ENCODE data around the gene NRG3.
A peak's percentile ranks its signal among the peaks of the same experiment; 100 is the strongest.

The NRG3 gene

GRCh38 chr10:82075605-82076004, 200.6 kb downstream of the NRG3 start:
- DNase-seq, result no peak
- no peak overlapping the region for H3K4me3 ChIP-seq (ENCODE audit: low read depth, low read length)
- TF ChIP-seq, protein P1, sequence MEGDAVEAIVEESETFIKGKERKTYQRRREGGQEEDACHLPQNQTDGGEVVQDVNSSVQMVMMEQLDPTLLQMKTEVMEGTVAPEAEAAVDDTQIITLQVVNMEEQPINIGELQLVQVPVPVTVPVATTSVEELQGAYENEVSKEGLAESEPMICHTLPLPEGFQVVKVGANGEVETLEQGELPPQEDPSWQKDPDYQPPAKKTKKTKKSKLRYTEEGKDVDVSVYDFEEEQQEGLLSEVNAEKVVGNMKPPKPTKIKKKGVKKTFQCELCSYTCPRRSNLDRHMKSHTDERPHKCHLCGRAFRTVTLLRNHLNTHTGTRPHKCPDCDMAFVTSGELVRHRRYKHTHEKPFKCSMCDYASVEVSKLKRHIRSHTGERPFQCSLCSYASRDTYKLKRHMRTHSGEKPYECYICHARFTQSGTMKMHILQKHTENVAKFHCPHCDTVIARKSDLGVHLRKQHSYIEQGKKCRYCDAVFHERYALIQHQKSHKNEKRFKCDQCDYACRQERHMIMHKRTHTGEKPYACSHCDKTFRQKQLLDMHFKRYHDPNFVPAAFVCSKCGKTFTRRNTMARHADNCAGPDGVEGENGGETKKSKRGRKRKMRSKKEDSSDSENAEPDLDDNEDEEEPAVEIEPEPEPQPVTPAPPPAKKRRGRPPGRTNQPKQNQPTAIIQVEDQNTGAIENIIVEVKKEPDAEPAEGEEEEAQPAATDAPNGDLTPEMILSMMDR (IDR thresholded peaks at IDR 0.05; ENCODE audit: low read depth, low read length), result no peak
- H3K36me3 ChIP-seq, result no peaks in the 10 kb centered on the region
- H3K9me3 ChIP-seq, result no peaks in the 10 kb centered on the region
- 0 out of 2 replicates have a peak, but pooled peaks cover 3% of the 10 kb centered on the region for H3K4me1 ChIP-seq
- H3K27me3 ChIP-seq, result no peaks in the 10 kb centered on the region

- DNase-seq, result no peak
- H3K9me3 ChIP-seq, result no peaks in the 10 kb centered on the region
- H3K4me1 ChIP-seq, result no peaks in the 10 kb centered on the region
- no peak overlapping the region for H3K4me3 ChIP-seq (ENCODE audit: low read depth, low read length)
- no peaks in the 10 kb centered on the region for H3K27me3 ChIP-seq
- no peaks in the 10 kb centered on the region for H3K36me3 ChIP-seq
- TF ChIP-seq, protein P1 (IDR thresholded peaks at IDR 0.05; ENCODE audit: low read depth, low read length), result no peak
Observed at GRCh38 chr10:82084496-82084895, 209.5 kb downstream of the NRG3 start.

DNA sequence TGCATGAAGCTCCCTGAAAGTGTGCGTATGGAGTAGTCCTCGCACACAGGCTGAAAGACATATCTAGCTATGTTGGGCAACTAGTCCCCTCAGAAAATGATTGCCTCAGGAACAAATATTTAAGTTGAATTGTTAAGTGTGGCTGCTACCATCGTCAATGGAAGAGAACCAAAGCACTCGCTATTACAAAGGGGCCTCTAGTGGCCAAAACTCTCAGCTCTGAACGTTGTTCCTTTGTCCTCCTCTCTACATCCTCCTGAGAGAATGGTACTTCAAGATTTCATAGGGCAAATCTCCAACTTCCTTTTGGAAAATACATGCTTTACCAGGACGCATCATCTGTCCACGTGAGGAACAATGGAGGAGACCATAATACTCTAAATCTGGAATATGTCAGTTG, 209.9 kb downstream of the NRG3 start:
- Histone ChIP-seq H3K4me3 (ENCODE audit: low read depth, low read length) (no peak overlapping the region), H3K4me1 (no peaks in the 10 kb centered on the region), H3K27me3 (no peaks in the 10 kb centered on the region), H3K36me3 (no peaks in the 10 kb centered on the region), H3K9me3 (no peaks in the 10 kb centered on the region)
- TF ChIP-seq, protein P1 (IDR thresholded peaks at IDR 0.05; ENCODE audit: low read depth, low read length), result peak; percentile 33
- no peak for DNase-seq

- H3K4me3 ChIP-seq (ENCODE audit: low read depth, low read length), result no peak overlapping the region
- no peaks in the 10 kb centered on the region for H3K4me1 ChIP-seq
- peak; percentile 8 for DNase-seq
- TF ChIP-seq, protein P1 (IDR thresholded peaks at IDR 0.05; ENCODE audit: low read depth, low read length), result peak; percentile 16; the same call in 1 of the 2 replicates
- no peaks in the 10 kb centered on the region for H3K36me3 ChIP-seq
- no peaks in the 10 kb centered on the region for H3K9me3 ChIP-seq
- H3K27me3 ChIP-seq, result no peaks in the 10 kb centered on the region
Observed at GRCh38 chr10:82089327-82089726, 214.3 kb downstream of the NRG3 start.

DNA sequence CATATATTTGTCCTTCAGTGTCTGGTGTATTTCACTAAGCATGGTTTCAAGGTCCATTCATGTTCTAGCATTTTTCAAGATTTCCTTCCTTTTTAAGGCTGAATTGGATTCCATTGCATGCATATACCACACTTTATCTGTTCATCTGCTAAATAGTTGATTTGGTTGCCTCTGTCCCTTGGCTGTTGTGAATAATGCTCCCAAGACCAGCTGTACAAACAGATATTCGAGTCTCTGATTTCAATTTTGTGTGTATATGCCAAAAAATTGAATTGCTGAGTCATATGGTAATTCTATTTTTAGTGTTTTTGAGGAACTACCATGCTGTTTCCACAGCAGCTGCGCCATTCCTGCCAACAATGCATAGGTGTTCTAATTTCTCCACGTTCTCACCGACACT, 216.4 kb downstream of the NRG3 start:
- Histone ChIP-seq H3K27me3 (no peaks in the 10 kb centered on the region), H3K4me1 (no peaks in the 10 kb centered on the region), H3K36me3 (no peaks in the 10 kb centered on the region), H3K9me3 (no peaks in the 10 kb centered on the region), H3K4me3 (ENCODE audit: low read depth, low read length) (no peak overlapping the region)
- TF ChIP-seq, protein P1 (IDR thresholded peaks at IDR 0.05; ENCODE audit: low read depth, low read length), result no peak
- no peak for DNase-seq

DNA sequence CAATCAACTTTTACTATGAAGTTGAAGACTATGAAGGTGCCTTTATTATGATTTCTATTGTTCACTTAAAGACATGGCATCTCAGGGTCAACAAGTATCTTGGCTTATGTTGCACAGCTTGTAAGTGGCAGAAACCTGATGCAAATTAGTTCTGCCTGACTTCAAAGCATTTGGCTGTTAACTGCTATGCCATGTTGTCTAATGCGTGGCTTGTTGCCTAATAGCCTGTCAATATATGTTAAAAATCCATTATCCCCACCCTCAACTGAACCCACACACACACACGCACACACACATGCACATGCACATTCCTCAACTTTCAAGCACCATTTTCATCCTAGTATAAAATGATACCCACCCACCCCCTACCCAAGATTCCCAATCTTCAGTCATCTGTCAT, 217.1 kb downstream of the NRG3 start:
- Histone ChIP-seq H3K36me3 (no peaks in the 10 kb centered on the region), H3K4me1 (no peaks in the 10 kb centered on the region), H3K27me3 (no peaks in the 10 kb centered on the region), H3K9me3 (no peaks in the 10 kb centered on the region), H3K4me3 (ENCODE audit: low read depth, low read length) (no peak overlapping the region)
- no peak for DNase-seq
- TF ChIP-seq, protein P1 (IDR thresholded peaks at IDR 0.05; ENCODE audit: low read depth, low read length), result no peak

Measured in BE2C (cell line).